K562 (cell line): ENCODE measurements around the gene GGA2. TPM values are rescaled to one million over a fixed set of nuclear protein-coding genes. Genes with fewer than 3 reads are reported as not detected.

Source experiments
- ATAC-seq: fragments of 200-7000 bp; cut with Tn5 transposase; 3 replicates; pipeline ENCODE4 v1.9.1; 2020; ENCODE audit warnings: moderate library complexity
- BruUV-seq: library from RNA; stranded (reverse); fragments of 400-500 nt; replicated peaks from 2 replicates; lab custom pipeline; 2021; lab: Mats Ljungman, UMichigan
- CTCF ChIA-PET: fragments of 300-600 bp; formaldehyde crosslinking; extraction: SDS; loops from one replicate; lab custom pipeline; 2021; ENCODE audit warnings: low intra/inter-chr PET ratio; lab: Yijun Ruan, JAX
- POLR2A ChIA-PET: fragments of 300-600, 350-650 bp; sonication (Branson Sonifier 250); formaldehyde crosslinking; extraction: SDS; loops from one replicate; lab custom pipeline; 2021; ENCODE audit warnings: antibody characterized with exemption, inconsistent platforms; lab: Yijun Ruan, JAX
- DNase-seq, 4 experiments: peaks; one replicate each; pipeline versions ENCODE4 v3.0.0 to v3.0.0-alpha.2; 2011 to 2018; ENCODE audit warnings: low spot score in 3 of 4, mixed read lengths in 3 of 4; ENCODE audit errors: extremely low read depth in 1 of 4
- FAIRE-seq: peaks from 2 replicates; lab custom pipeline; 2011; peaks lifted over from hg19 to GRCh38; lab: Jason Lieb, UNC
- H2AFZ ChIP-seq: 2 replicates; pipeline ENCODE4 v1.6.0; 2011; ENCODE audit warnings: low read depth, low read length, control low read depth, inconsistent platforms
- H3K27ac ChIP-seq: fragments of 200-600 bp; 3 replicates; pipeline ENCODE4 v1.8.0; 2011; ENCODE audit warnings: low read depth, mild to moderate bottlenecking, control low read depth, inconsistent platforms, low read length, moderate library complexity, mixed read lengths; ENCODE audit errors: extremely low read depth
- H3K27me3 ChIP-seq, 2 experiments: fragments of 300-600 bp in 1 of 2; 2 replicates in 1 of 2; 3 replicates in 1 of 2; pipeline versions ENCODE4 v1.6.0 to v1.8.0; 2011; ENCODE audit warnings: inconsistent platforms in 2 of 2, low read length in 2 of 2, mild to moderate bottlenecking in 1 of 2, mixed read lengths in 1 of 2, moderate library complexity in 1 of 2; ENCODE audit not compliant: control insufficient read depth in 2 of 2, insufficient read depth in 2 of 2
- H3K36me3 ChIP-seq: fragments of 300-600 bp; 3 replicates; pipeline ENCODE4 v1.8.0; 2011; ENCODE audit warnings: mild to moderate bottlenecking, low read length, inconsistent platforms; ENCODE audit not compliant: control insufficient read depth, insufficient read depth
- H3K4me1 ChIP-seq, 2 experiments: fragments of 200-600 bp in 1 of 2; replicated peaks in 1 of 2; 2 replicates in 1 of 2; 3 replicates in 1 of 2; pipeline versions ENCODE4 v1.5.1 to v1.8.0; 2011; ENCODE audit warnings: inconsistent platforms in 2 of 2, low read length in 2 of 2, mild to moderate bottlenecking in 1 of 2, mixed read lengths in 1 of 2, moderate library complexity in 1 of 2; ENCODE audit not compliant: control insufficient read depth in 2 of 2, insufficient read depth in 2 of 2
- H3K4me2 ChIP-seq: 2 replicates; pipeline ENCODE4 v1.6.1; 2011; ENCODE audit warnings: low read length, control low read depth, inconsistent platforms, mixed read lengths; ENCODE audit not compliant: insufficient read depth
- H3K4me3 ChIP-seq: fragments of 200-600 bp; sonication (generic), shearing (Covaris generic); 2 replicates; pipeline ENCODE4 v1.5.1; 2016; ENCODE audit warnings: control low read depth, inconsistent platforms
- H3K79me2 ChIP-seq: fragments of 200-600 bp; 3 replicates; pipeline ENCODE4 v1.8.0; 2011; ENCODE audit warnings: low read length, inconsistent platforms; ENCODE audit not compliant: control insufficient read depth, insufficient read depth
- H3K9ac ChIP-seq, 2 experiments: 2 replicates each; pipeline versions ENCODE4 v1.6.0 to v1.6.1; 2011; ENCODE audit warnings: low read depth in 2 of 2, low read length in 2 of 2, control low read depth in 1 of 2, inconsistent platforms in 1 of 2, mild to moderate bottlenecking in 1 of 2, mixed read lengths in 1 of 2; ENCODE audit not compliant: insufficient read depth in 1 of 2
- H3K9me1 ChIP-seq: one replicate; pipeline ENCODE4 v1.6.0; 2011; ENCODE audit warnings: inconsistent platforms, mild to moderate bottlenecking, low read length, moderate library complexity; ENCODE audit not compliant: control insufficient read depth, insufficient read depth
- H3K9me3 ChIP-seq: replicated peaks from 2 replicates; pipeline ENCODE4 v1.5.1; 2011; ENCODE audit warnings: low read depth, low read length, inconsistent platforms; ENCODE audit not compliant: control insufficient read depth, insufficient read depth
- H4K20me1 ChIP-seq: replicated peaks from 2 replicates; pipeline ENCODE4 v1.6.1; 2011; ENCODE audit warnings: low read length, inconsistent platforms, mixed read lengths; ENCODE audit not compliant: control insufficient read depth, insufficient read depth
- CBFA2T3 ChIP-seq: fragments of 450-650 bp; IDR thresholded peaks from 2 replicates; pipeline ENCODE4 v1.6.1; 2017
- EHMT2 ChIP-seq: fragments of 450-650 bp; IDR thresholded peaks from 2 replicates; pipeline ENCODE4 v1.6.1; 2018; ENCODE audit warnings: antibody characterized with exemption
- GABPB2 ChIP-seq: fragments of 250-450 bp; sonication (Bioruptor Pico); conservative IDR thresholded peaks from 2 replicates; pipeline ENCODE4 v1.5.1; 2021; ENCODE audit warnings: mild to moderate bottlenecking
- GATA2 ChIP-seq: sonication (generic); formaldehyde crosslinking; IDR thresholded peaks from 2 replicates; pipeline ENCODE4 v1.4.0; 2020; ENCODE audit warnings: mild to moderate bottlenecking, missing genetic modification reagents
- NFIC ChIP-seq: fragments of 450-650 bp; IDR thresholded peaks from 2 replicates; pipeline ENCODE4 v1.6.1; 2017; ENCODE audit warnings: mild to moderate bottlenecking, inconsistent platforms
- PKNOX1 ChIP-seq: fragments of 450-650 bp; IDR thresholded peaks from 2 replicates; pipeline ENCODE4 v1.6.1; 2016
- TCF3 ChIP-seq: sonication (generic); formaldehyde crosslinking; IDR thresholded peaks from 2 replicates; pipeline ENCODE4 v1.4.0; 2020; ENCODE audit warnings: mild to moderate bottlenecking, missing genetic modification reagents
- XRCC5 ChIP-seq: fragments of 200-400 bp; formaldehyde crosslinking; IDR thresholded peaks from 2 replicates; pipeline ENCODE4 v1.6.1; 2017; ENCODE audit warnings: low read depth, mild to moderate bottlenecking, low read length
- YY1 ChIP-seq, 3 experiments: IDR thresholded peaks; 2 replicates each; pipeline ENCODE4 v1.6.1; 2011; ENCODE audit warnings: low read length in 2 of 3, mild to moderate bottlenecking in 2 of 3, moderate library complexity in 2 of 3, borderline replicate concordance in 1 of 3, control low read depth in 1 of 3, low read depth in 1 of 3; ENCODE audit not compliant: insufficient read depth in 3 of 3, insufficient replicate concordance in 2 of 3, control insufficient read depth in 1 of 3, insufficient read length in 1 of 3; ENCODE audit errors: extremely low read depth in 1 of 3
- ZBTB12 ChIP-seq: fragments of 250-450 bp; sonication (Bioruptor Pico); IDR thresholded peaks from 2 replicates; pipeline ENCODE4 v1.4.0; 2020
- ZBTB7A ChIP-seq: IDR thresholded peaks from 2 replicates; pipeline ENCODE4 v1.6.1; 2011; ENCODE audit warnings: low read depth, mild to moderate bottlenecking, low read length, moderate library complexity, borderline replicate concordance; ENCODE audit not compliant: control insufficient read depth
- ZNF592 ChIP-seq: fragments of 450-650 bp; IDR thresholded peaks from 2 replicates; pipeline ENCODE4 v1.6.1; 2017; ENCODE audit warnings: antibody characterized with exemption, mild to moderate bottlenecking
- WGBS: fragments of 100-300 bp; shearing (Covaris generic); methylation state at CpG from one replicate; pipeline ENCODE4 v1.1.6; 2016; ENCODE audit warnings: low coverage, mixed read lengths; ENCODE audit not compliant: insufficient coverage; ENCODE audit errors: missing lambda C conversion rate; 5-methylcytosine and 5-hydroxymethylcytosine counted together
- in situ Hi-C: fragments of 300-500 bp; cut with MboI; formaldehyde crosslinking; loops from 4 replicates; pipeline ENCODE4 v1.15.0; 2018; ENCODE audit warnings: inconsistent platforms, mixed read lengths
- intact Hi-C: fragments of 100-400 bp; cut with micrococcal nuclease; formaldehyde crosslinking; loops from 2 replicates; pipeline ENCODE4 v1.14.2; 2022
- polyA plus RNA-seq, 8 experiments: library from polyadenylated mRNA; depleted of rRNA in 4 of 8; stranded (reverse) in 5 of 8; unstranded in 3 of 8; fragments of >200 nt; fragmentation: Nextera tagmentation in 2 of 8; fragmentation: Illumina TruSeq in 1 of 8; extraction: Ambion mirVana in 2 of 8; extraction: Trizol in 1 of 8; gene quantifications; 2 replicates each; pipeline versions ENCODE4 v1.2.1 to v1.2.3, GENCODE V29; 2011 to 2014; ENCODE audit warnings: inconsistent platforms in 1 of 8, missing spikeins in 1 of 8
- total RNA-seq, 7 experiments: library from RNA; depleted of rRNA in 6 of 7; stranded (reverse); fragments of >200 nt in 6 of 7; fragmentation: Illumina TruSeq in 2 of 7; extraction: Trizol in 2 of 7; gene quantifications; 2 replicates each; pipeline versions ENCODE4 v1.2.1 to v1.2.3, GENCODE V29; 2011 to 2021; ENCODE audit warnings: low replicate concordance in 1 of 7

GGA2 gene
- total and polyA plus RNA-seq, 9 of the 15 experiments (the other 6 are each of a cell fraction or from before 2014, with no cell fraction given), result 11.9 to 133 (median 66.3) TPM

GRCh38 chr16:23436951-23437350, 73.3 kb downstream of the GGA2 start:
- no peaks in the 10 kb centered on the region for H3K9me1 ChIP-seq
- H3K27me3 ChIP-seq, result no peaks in the 10 kb centered on the region
- peak; percentile 65 for FAIRE-seq
- H3K27ac ChIP-seq, result peak overlapping the region; percentile 27; the same call in 2 of the 3 replicates
- H4K20me1 ChIP-seq, result 0 out of 2 replicates have a peak, but pooled peaks cover 5% of the 10 kb centered on the region
- CTCF ChIA-PET, result interaction anchor here (0.6 kb wide), 1 partner anchor 250 kb away, joined by 3 read pairs; no protein-coding TSS in a partner anchor
- H3K36me3 ChIP-seq, result peaks cover 53% of the 10 kb centered on the region
- peak overlapping the region; percentile 22 for H2AFZ ChIP-seq
- 38% methylated on average over 4 of the region's 4 CpGs for WGBS
- peaks cover 10 to 18% of the 10 kb centered on the region in 2 experiments; a peak in 4 of 5 replicates for H3K4me1 ChIP-seq
- H3K4me3 ChIP-seq, result no peak overlapping the region
- peak overlapping the region in 1 of 2 experiments; percentile 76; a peak in 2 of 4 replicates for H3K9ac ChIP-seq
- no TSS peak for BruUV-seq
- no peaks in the 10 kb centered on the region for H3K9me3 ChIP-seq
- POLR2A ChIA-PET, result interaction anchor here (0.6 to 1.3 kb wide), 5 partner anchors 11 to 565 kb away, joined by 3 to 8 read pairs (median 3); partner anchors contain the start of gene COG7
- peak overlapping the region; percentile 46 for H3K4me2 ChIP-seq
- peak in 2 of 4 experiments; percentile 23 to 57 for DNase-seq
- peak; percentile 66 for ATAC-seq
- in situ Hi-C loops (loop anchor here (10.0 kb wide), 1 partner anchor 252 kb away; the partner anchor contains the start of gene SCNN1G), intact Hi-C loops (loop anchor here (5.0 to 10.0 kb wide), 2 partner anchors 70 to 118 kb away; partner anchors contain the start of genes EARS2 and UBFD1)
- TF ChIP-seq CBFA2T3 (peak; percentile 23; the same call in 1 of the 2 replicates), YY1 (IDR thresholded peaks at IDR 0.05; ENCODE audit: borderline replicate concordance in 1 of 3, control insufficient read depth in 1 of 3, extremely low read depth in 1 of 3, insufficient read depth in 3 of 3, insufficient read length in 1 of 3, insufficient replicate concordance in 2 of 3, low read depth in 1 of 3, low read length in 2 of 3) (peak in 1 of 3 experiments; percentile 59), TCF3 (CRISPR knock-in tag) (0 out of 2 replicates have a peak, but pooled peaks have one; percentile 17), PKNOX1 (peak; percentile 74), ZBTB7A (0 out of 2 replicates have a peak, but pooled peaks have one; percentile 35), XRCC5 (no peak), GABPB2 (CRISPR knock-in tag) (no peak), GATA2 (CRISPR knock-in tag) (peak; percentile 17; the same call in 1 of the 2 replicates), EHMT2 (peak; percentile 65; the same call in 1 of the 2 replicates), ZBTB12 (CRISPR knock-in tag) (no peak), ZNF592 (0 out of 2 replicates have a peak, but pooled peaks have one; percentile 22), NFIC (no peak)
- 0 out of 3 replicates have a peak, but pooled peaks cover 2% of the 10 kb centered on the region for H3K79me2 ChIP-seq
